Colon (tissue), 2 donors: ENCODE data around the gene IGDCC3.
A peak's percentile ranks its signal among the peaks of the same experiment; 100 is the strongest.

Experiments used
- FAIRE-seq: peaks from 2 replicates; lab custom pipeline; 2012; peaks lifted over from hg19 to GRCh38; lab: Jason Lieb, UNC
- donor health status: control.
- donor health status: control.

The IGDCC3 gene

DNA sequence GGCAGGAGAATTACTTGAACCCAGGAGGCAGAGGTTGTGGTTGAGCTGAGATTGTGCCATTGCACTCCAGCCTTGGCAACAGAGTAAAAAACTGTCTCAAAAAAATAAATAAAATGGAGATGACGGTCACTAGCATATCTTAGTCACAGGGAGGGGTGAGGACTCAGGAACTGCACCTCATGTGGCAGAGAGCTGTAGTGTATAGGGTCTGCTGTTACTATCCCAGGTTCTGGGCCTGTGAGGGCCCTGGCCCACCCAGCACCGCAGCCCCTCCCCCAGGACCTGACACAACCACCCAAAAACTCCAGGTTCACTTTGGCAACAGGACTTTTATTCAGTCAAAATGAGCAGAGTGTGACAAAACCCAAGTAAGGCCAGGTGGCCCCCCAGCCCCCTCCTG, 51.0 kb downstream of the IGDCC3 start:
- no peak for FAIRE-seq

DNA sequence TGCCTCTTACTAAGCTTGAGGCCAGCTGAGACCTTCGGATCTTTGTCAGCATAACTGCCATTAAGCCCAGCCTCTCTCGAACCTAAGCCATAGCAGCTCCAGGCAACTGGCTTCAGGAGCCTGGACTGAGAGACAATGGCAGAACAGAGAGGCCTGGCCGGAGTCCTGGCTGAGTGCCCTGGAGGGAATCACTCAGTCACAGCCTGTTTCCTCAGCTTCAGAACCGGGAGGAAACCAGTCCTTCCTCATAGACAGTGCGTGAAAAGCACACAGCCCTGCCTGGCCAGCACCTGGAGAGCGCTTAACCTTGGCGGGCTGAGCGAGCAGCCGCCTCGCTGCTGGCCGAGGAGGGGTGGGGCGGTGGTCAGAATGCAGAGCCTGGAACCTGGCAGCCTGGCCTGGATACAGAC, 51.7 kb downstream of the IGDCC3 start:
- FAIRE-seq = no peak

DNA sequence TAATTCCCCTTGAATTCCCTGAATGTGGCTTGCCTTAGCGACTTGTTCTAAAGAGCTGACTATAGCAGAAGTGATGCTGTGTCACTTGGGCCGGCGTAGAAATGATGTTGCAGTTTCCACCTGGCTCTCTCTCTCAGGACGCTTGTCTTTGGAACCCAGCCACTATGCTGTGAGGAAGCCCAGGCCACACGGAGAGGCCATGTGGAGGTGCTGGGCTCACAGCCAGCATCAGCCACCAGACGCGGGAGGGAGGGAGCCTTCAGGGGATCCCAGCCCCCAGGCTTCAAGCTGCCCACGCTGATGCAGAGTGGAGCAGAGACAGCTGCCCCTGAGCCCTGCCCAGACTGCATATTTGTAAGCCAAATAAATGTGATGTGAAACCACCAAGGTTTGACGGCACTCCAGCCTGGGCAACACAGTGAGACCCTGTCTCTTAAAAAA, 54.7 kb downstream of the IGDCC3 start:
- no peak for FAIRE-seq

GRCh38 chr15:65318870-65319356, 58.9 kb downstream of the IGDCC3 start:
- FAIRE-seq = no peak

DNA sequence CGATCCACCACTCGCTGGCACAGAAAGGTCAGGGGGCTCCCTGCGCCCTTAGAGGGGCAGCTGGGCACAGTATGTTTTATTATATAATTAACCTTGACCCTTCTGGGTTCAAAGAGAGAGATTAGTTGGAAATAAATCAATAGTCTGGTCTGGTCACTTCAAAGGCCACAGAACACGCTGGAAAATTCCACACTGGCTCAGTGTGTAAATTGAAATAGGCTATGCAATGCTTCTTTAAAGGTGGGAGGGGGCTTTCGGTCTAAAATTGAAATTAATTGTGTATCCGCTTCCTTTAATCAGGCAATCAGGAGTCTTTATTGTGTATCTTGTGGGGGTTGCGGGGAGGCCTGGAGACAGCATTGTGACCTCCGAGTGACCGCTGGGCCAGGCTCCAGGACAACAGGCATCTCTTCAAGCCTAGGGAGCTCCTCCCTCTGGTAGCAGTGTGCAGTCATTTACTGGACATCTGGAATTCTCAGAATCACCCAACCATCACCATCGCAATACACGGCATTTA, 65.3 kb downstream of the IGDCC3 start:
- FAIRE-seq = no peak

DNA sequence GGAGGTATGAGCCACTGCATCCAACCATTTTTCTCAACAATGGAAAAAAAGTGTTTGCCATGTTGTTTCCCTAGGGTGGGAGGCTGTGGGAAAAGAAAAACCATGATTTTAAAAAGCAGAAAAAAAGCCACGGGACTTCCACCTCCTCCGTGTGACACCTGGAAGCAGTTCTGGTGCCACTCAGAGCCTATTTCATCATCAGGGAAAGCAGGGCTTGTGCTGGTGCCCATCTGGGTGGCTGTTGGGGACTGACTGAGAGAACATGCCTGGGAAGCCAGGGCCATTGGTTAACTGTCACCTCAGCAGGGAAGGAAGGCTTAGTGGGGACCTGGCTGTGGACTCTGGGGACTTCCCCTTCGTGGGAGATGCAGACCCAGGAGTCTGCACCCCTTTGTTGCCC, 66.0 kb downstream of the IGDCC3 start:
- no peak for FAIRE-seq

GRCh38 chr15:65310431-65311137, 67.2 kb downstream of the IGDCC3 start:
- no peak for FAIRE-seq

- FAIRE-seq = no peak
Measured at GRCh38 chr15:65309882-65310418, 67.9 kb downstream of the IGDCC3 start.

DNA sequence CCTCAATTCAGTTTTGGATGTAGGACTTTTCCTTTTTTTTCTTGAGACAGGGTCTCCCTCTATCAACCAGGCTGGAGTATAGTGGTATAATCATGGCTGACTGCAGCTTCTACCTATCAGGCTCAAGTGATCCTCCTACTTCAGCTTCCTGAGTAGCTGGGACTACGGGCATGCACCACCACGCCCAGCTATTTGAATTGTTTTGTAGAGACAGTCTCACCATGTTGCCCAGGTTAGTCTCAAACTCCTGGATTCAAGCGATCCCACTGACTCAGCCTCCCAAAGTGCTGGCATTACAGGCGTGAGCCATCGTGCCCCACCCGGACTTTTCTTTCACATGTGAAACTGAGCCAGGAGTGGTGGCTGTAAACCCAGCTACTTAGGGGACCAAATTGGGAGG, 69.8 kb downstream of the IGDCC3 start:
- FAIRE-seq = no peak

GRCh38 chr15:65306551-65306950, 71.3 kb downstream of the IGDCC3 start:
- no peak for FAIRE-seq

DNA sequence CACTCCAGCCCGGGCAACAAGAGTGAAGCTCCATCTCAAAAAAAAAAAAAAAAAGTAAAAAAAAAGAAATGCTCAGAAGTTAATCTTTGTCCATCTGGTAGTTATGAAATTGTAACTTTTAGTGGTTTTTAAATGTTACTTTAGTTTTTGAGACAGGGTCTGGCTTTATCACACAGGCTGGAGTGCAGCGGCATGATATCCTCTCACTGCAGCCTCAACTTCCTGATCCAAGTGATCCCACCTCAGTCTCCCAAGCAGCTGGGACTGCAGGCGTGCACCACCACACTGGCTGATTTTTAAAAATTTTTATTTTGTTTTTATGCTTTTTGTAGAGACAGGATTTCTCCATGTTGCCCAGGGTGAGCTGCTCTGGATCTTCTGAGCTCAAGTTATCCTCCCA, 72.0 kb downstream of the IGDCC3 start:
- FAIRE-seq = no peak

DNA sequence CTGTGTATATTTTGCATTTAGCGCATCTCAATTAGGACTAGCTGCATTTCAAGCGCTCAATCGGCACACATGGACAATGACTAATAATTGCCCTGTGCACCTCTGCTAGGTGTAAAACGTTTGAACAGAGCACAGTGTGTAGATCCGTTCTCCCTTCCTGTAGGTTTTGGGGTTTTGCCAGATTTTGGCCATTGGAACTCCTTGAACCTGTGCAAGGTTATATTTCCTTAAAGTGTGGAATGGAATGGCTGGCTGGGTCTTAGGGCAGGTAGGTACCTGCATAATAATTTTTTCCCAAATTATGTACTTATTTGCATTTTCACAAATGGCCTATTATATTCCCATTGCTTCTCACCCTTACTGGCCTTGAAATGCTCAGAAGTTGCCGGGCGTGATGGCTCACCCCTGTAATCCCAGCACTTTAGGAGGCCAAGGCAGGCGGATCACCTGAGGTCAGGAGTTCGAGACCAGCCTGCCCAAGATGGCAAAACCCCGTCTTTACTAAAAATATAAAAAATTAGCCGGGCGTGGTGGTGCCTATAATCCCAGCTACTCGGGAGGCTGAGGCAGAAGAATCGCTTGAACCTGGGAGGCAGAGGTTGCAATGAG, 72.5 kb downstream of the IGDCC3 start:
- no peak for FAIRE-seq

DNA sequence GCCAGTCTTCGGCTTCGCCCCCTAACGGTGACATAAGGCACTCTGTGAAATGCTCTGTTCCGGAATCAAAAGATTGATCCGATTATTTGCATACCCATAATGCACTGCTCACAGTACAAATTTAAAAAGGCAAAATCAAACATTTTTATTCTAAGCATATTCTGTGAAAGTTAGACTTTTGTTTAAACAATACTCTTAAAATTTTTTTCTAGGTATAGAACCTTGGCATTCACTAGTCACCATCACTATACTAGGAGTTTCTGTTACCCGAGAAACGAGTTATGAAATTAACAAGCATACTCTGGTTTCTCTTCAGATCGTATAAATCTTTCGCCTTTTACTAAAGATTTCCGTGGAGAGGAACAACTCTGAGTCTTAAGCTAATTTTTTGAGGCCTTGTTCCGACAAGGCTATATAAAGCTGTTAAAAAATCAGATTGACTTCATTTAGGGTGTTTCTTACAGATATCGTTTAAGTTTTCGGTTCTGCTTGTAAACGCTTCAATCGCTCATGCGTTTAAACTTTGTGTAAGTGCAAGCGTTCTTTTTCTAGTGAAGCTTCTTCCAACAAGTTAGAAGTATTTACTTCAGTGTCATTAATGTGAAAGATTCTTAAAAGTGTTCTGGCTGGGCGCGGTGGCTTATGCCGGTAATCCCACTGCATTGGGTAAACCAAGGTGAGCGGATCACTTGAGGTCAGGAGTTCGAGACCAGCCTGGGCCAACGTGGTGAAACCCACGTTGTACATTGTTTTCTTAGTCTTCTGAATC, 73.2 kb downstream of the IGDCC3 start, which contains the start of gene RNU5B-1:
RNU5B-1 (plus strand) TSS at position 297 of the 769 bp plus-strand sequence.
- peak; percentile 84 for FAIRE-seq

DNA sequence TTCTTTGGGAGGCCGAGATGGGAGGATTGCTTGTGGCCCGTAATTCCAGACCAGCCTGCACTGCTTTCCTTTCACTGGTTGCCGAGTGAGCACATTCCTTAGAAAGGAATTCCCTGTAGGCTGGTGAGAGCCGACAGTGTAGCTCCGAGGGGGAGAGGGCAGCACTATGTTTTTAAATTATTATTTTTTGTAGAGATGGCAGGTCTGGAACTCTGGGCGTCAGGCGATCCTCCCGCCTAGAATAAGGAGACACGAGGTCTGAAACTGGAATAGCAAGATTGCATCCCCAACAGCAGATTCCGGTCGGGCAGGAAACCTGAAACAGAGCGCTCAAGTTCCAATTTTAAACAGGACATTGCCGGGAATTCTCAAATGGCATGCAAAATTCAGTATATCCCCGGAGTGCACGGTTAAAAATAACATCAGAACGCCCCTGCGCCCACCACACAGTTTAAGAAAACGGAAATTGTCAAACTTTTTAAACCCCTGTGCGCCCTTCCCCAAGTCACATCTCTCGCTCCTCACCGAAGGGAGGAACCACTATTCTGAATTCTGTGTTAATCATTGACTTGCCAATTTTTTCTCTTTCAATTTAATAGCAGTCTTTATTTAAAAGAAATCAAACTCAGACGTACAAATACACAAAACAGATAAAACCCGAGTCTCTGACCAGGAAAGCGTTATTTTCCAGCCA, 74.0 kb downstream of the IGDCC3 start:
- no peak for FAIRE-seq

DNA sequence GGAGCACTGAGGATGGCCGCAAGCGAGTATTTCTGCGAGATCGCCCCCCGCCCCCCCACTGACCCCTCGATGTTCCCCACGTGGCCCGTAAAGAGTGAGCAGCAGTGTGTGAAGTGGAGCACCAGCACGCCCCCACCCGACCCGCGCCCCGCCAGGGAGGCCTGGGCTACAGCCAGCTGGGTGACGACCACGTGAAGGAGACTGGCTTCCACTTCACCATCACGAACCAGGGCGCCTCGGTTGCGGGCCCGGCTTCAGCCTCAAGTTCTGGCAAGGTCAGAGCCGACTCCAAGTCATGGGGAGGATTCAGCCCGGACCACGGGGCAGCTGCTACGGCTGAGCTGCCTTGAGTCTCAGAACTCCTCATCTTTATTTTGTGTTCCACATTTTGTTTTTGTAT, 75.7 kb downstream of the IGDCC3 start:
- FAIRE-seq = no peak

DNA sequence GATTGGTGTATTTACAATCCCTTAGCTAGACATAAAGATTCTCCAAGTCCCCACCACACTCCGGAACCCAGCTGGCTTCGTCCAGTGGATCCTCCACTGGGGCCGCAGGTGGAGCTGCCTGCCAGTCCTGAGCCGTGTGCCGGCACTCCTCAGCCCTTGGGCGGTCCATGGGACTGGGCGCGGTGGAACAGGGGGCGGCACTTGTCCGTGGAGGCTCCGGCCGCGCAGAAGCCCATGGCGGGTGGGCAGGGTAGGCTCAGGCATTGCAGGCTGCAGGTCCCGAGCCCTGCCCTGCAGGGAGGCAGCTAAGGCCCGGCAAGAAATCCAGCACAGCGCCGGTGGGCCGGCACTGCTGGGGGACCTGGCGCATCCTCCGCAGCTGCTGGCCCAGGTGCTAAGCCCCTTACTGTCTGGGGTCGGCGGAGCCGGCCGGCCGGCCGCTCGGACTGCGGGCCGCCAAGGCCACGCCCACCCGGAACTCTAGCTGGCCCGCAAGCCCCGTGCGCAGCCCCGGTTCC, 76.8 kb downstream of the IGDCC3 start:
- no peak for FAIRE-seq

GRCh38 chr15:65298731-65299130, 79.1 kb downstream of the IGDCC3 start:
- FAIRE-seq = no peak

DNA sequence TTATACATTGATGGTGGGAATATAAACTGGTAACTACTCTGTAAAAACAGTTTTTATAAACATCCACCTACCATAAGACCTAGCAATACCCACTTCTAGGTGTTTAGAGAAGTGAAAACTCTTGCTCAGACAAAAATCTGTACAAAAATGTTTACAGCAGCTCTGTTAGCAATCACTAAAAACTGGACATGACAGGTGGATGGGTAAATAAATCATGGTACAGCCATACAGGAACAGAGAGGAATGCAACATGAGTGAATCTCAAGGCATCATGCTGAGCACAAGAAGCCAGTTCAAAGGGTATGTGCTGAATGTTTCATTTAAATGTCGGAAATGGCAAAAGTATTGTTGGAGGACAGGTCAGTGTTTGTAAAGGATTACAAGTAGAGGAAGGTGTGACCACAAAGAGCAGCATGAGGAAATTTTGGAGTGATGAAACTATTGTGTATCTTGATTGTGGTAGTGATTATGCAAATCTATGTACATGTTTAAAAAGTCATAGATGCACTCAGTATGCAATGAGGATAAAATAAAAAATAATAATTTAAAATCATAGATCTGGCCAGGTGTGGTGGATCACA, 84.8 kb downstream of the IGDCC3 start:
- FAIRE-seq = no peak

DNA sequence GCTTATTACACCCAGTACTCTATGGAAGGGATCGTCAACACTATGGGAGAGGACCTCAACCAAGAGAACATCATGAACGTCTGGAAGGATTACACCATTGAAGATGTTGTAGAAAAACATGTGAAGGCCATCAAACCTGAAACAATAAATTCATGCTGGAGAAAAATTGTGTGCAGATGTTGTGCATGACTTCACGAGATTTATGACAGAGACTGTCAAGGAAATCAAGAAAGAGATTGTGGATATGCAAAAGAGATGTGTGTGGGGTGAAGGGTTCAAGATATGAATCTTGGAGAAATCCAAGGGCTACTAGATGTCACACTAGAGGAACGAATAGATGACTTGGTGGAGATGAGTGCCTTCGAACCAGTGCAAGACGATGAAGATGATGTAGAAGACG, 87.6 kb downstream of the IGDCC3 start:
- no peak for FAIRE-seq

- FAIRE-seq = no peak
Measured at GRCh38 chr15:65289261-65289854, 88.4 kb downstream of the IGDCC3 start.

GRCh38 chr15:65287520-65287855, 90.3 kb downstream of the IGDCC3 start:
- no peak for FAIRE-seq
